Smooth muscle cell (in vitro differentiated cells): ENCODE results near the gene AUTS2. TPM values are rescaled to one million over a fixed set of nuclear protein-coding genes. Genes with fewer than 3 reads are reported as not detected.

Experiments used
- DNase-seq: peaks from one replicate; lab custom pipeline; 2025; ENCODE audit not compliant: unreplicated experiment; lab: John Stamatoyannopoulos, UW
- H2AFZ ChIP-seq: fragments of 200-600 bp; sonication (generic); 2 replicates; pipeline ENCODE4 v1.6.0; 2016; ENCODE audit warnings: antibody characterized with exemption, low read depth, mild to moderate bottlenecking
- H3F3A ChIP-seq: fragments of 200-600 bp; sonication (generic); 2 replicates; pipeline ENCODE4 v1.6.0; 2017; ENCODE audit warnings: antibody characterized with exemption, low read depth
- H3K27ac ChIP-seq: fragments of 200-600 bp; sonication (generic); 2 replicates; pipeline ENCODE4 v1.5.1; 2016; ENCODE audit warnings: low read depth, mild to moderate bottlenecking
- H3K27me3 ChIP-seq: fragments of 200-600 bp; sonication (generic); 2 replicates; pipeline ENCODE4 v1.6.1; 2016; ENCODE audit warnings: low read depth, mild to moderate bottlenecking
- H3K36me3 ChIP-seq: fragments of 200-600 bp; sonication (generic); 2 replicates; pipeline ENCODE4 v1.5.1; 2016; ENCODE audit warnings: low read depth
- H3K4me1 ChIP-seq: fragments of 200-600 bp; sonication (generic); 2 replicates; pipeline ENCODE4 v1.5.1; 2016; ENCODE audit warnings: low read depth
- H3K4me2 ChIP-seq: fragments of 200-600 bp; sonication (generic); 2 replicates; pipeline ENCODE4 v1.6.0; 2016; ENCODE audit warnings: mild to moderate bottlenecking
- H3K4me3 ChIP-seq: fragments of 200-600 bp; sonication (generic); 2 replicates; pipeline ENCODE4 v1.5.1; 2016; ENCODE audit warnings: mild to moderate bottlenecking
- H3K79me2 ChIP-seq: fragments of 200-600 bp; sonication (generic); 2 replicates; pipeline ENCODE4 v1.6.0; 2016; ENCODE audit warnings: low read depth, mild to moderate bottlenecking
- H3K9ac ChIP-seq: fragments of 200-600 bp; sonication (generic); 2 replicates; pipeline ENCODE4 v1.6.0; 2016; ENCODE audit warnings: low read depth
- H3K9me3 ChIP-seq: fragments of 200-600 bp; sonication (generic); replicated peaks from 2 replicates; pipeline ENCODE4 v1.5.1; 2016; ENCODE audit warnings: low read depth
- H4K20me1 ChIP-seq: fragments of 200-600 bp; sonication (generic); 2 replicates; pipeline ENCODE4 v1.6.0; 2016; ENCODE audit warnings: low read depth
- WGBS: methylation state at CpG from one replicate; pipeline ENCODE4 v1.1.7; 2016; ENCODE audit warnings: low lambda C conversion rate; 5-methylcytosine and 5-hydroxymethylcytosine counted together
- polyA plus RNA-seq: library from polyadenylated mRNA; unstranded; fragments of >200 nt; fragmentation: Nextera tagmentation; extraction: Ambion mirVana; gene quantifications from 2 replicates; pipeline ENCODE4 v1.2.1, GENCODE V29; 2016
- total RNA-seq: library from RNA; depleted of rRNA; stranded (reverse); fragments of >200 nt; gene quantifications from 2 replicates; pipeline ENCODE4 v1.2.3, GENCODE V29; 2014
- TF ChIP-seq, protein P1 (sequence below): fragments of 200-600 bp; sonication (generic); IDR thresholded peaks from 2 replicates; pipeline ENCODE4 v1.5.1; 2017; ENCODE audit warnings: borderline replicate concordance, mild to moderate bottlenecking, antibody characterized with exemption; ENCODE audit not compliant: insufficient read depth, poor library complexity, severe bottlenecking

The AUTS2 gene
- total and polyA plus RNA-seq, 2 experiments from 2014 or later, result 6.5 to 8.6 TPM

DNA sequence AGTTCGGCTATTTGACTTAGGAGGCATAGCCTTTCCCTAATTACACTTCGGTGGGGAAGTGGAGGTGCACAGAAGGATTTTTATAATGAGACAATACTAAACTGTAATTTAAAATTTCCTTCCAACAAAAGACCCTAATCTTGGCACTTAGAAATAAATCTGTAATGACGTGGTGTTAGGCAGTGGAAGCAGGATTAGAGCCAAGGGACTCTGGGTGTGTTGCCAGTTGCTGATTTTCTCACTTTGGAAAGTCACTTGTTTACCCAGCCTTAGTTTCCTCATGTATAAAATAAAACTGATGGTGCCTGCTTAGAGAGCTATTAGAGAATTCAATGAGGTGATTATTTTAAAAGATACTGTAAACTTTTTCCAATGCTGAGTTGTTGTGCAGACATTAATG is 287.2 kb downstream of the AUTS2 start:
- H3K9me3 ChIP-seq, result no peaks in the 10 kb centered on the region
- no peak overlapping the region for H3K4me2 ChIP-seq
- peaks cover 7% of the 10 kb centered on the region for H3K4me1 ChIP-seq
- H3K27me3 ChIP-seq, result peaks cover 5% of the 10 kb centered on the region
- H3F3A ChIP-seq, result no peaks in the 10 kb centered on the region
- WGBS, result 97% methylated on average over 3 of the region's 3 CpGs
- no peak overlapping the region for H3K27ac ChIP-seq
- TF ChIP-seq, protein P1, sequence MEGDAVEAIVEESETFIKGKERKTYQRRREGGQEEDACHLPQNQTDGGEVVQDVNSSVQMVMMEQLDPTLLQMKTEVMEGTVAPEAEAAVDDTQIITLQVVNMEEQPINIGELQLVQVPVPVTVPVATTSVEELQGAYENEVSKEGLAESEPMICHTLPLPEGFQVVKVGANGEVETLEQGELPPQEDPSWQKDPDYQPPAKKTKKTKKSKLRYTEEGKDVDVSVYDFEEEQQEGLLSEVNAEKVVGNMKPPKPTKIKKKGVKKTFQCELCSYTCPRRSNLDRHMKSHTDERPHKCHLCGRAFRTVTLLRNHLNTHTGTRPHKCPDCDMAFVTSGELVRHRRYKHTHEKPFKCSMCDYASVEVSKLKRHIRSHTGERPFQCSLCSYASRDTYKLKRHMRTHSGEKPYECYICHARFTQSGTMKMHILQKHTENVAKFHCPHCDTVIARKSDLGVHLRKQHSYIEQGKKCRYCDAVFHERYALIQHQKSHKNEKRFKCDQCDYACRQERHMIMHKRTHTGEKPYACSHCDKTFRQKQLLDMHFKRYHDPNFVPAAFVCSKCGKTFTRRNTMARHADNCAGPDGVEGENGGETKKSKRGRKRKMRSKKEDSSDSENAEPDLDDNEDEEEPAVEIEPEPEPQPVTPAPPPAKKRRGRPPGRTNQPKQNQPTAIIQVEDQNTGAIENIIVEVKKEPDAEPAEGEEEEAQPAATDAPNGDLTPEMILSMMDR, result no peak
- no peaks in the 10 kb centered on the region for H3K36me3 ChIP-seq
- H3K9ac ChIP-seq, result no peak overlapping the region
- DNase-seq, result no peak
- H2AFZ ChIP-seq, result no peak overlapping the region
- H3K4me3 ChIP-seq, result no peak overlapping the region
- peaks cover 21% of the 10 kb centered on the region for H4K20me1 ChIP-seq
- no peaks in the 10 kb centered on the region for H3K79me2 ChIP-seq

DNA sequence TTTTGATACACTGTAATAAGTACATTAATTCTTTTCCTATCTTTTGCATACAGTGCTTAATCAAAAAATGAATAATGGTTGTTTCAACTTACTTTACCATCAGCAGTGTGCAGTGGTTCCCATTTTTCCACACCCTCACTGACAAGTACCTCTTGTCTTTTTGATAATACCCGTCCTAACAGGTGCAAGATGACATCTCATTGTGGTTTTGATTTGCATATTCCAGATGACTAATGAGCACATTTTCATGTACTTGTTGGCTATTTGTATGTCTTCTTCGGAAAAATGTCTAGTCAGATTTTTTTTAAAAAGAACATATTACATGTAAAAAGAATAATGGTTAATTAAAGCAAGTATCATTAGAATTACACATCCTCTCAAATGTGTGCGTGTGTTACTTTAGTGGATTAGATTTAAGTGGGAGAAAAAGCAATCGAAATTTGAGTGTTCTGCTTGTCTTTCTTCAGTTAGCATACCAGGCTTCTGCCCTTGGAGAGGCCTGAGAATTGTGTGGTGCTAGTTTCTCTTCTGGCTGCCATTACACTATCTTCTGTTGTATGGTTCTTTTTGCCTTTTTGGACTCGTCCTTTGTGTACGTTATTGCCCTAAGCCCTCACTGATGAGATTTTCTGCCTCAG is 291.2 kb downstream of the AUTS2 start:
- Histone ChIP-seq H3K27ac (no peak overlapping the region), H3K27me3 (peaks cover 2% of the 10 kb centered on the region), H2AFZ (no peak overlapping the region), H3K9ac (no peak overlapping the region), H3K4me1 (peaks cover 7% of the 10 kb centered on the region), H3K36me3 (no peaks in the 10 kb centered on the region), H3K79me2 (no peaks in the 10 kb centered on the region), H3F3A (no peaks in the 10 kb centered on the region), H3K4me3 (no peak overlapping the region), H3K4me2 (no peak overlapping the region), H4K20me1 (peaks cover 20% of the 10 kb centered on the region), H3K9me3 (no peaks in the 10 kb centered on the region)
- TF ChIP-seq, protein P1, result no peak
- WGBS, result 88% methylated on average over 6 of the region's 6 CpGs
- no peak for DNase-seq

DNA sequence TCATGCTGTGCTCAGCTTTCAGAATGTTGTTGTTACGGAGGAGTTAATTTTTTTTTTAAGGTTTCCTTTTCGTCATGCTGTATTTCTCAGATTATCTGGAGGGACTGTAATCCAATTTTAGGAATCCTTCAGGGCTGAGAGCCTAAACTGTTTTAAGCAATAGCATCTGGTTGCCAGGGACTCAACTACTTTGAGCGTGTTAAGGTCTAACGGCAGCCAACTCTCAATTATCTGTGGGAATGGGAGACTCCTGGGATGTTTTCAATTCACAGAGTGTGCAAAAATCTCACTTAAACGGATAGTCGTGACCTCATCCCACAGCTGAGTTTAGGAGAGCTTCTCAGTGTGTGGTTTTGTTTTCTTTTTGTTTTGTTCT is 291.7 kb downstream of the AUTS2 start:
- no peaks in the 10 kb centered on the region for H3K27me3 ChIP-seq
- H3K36me3 ChIP-seq, result no peaks in the 10 kb centered on the region
- no peak overlapping the region for H3K9ac ChIP-seq
- H3F3A ChIP-seq, result no peaks in the 10 kb centered on the region
- TF ChIP-seq, protein P1, result no peak
- no peaks in the 10 kb centered on the region for H3K79me2 ChIP-seq
- H2AFZ ChIP-seq, result no peak overlapping the region
- peaks cover 7% of the 10 kb centered on the region for H3K4me1 ChIP-seq
- no peaks in the 10 kb centered on the region for H3K9me3 ChIP-seq
- H4K20me1 ChIP-seq, result peaks cover 17% of the 10 kb centered on the region
- 86% methylated on average over 6 of the region's 6 CpGs for WGBS
- H3K4me2 ChIP-seq, result no peak overlapping the region
- no peak for DNase-seq
- no peak overlapping the region for H3K4me3 ChIP-seq
- no peak overlapping the region for H3K27ac ChIP-seq

DNA sequence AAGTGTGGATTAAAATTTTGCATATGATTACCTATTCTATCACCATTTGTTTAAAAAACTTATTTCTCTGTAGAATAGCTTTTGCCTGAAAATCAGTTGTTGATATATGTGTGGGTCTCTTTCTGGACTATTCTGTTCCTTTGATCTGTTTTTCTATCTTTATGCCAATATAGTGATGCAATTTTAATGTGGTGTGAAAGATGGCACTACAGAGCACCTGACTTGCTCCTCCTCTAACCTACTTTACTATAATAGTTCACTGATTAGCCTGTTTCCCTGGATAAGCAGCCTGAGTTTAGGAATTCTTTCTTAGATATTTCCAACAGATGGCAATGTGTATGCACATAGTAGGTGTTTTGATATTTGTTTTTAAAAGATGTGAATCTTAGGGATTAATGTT is 294.5 kb downstream of the AUTS2 start:
- H3K9ac ChIP-seq, result no peak overlapping the region
- H3F3A ChIP-seq, result no peaks in the 10 kb centered on the region
- TF ChIP-seq, protein P1, result no peak
- no peaks in the 10 kb centered on the region for H3K27me3 ChIP-seq
- no peaks in the 10 kb centered on the region for H3K36me3 ChIP-seq
- no peaks in the 10 kb centered on the region for H3K79me2 ChIP-seq
- H4K20me1 ChIP-seq, result peaks cover 16% of the 10 kb centered on the region
- no peak overlapping the region for H2AFZ ChIP-seq
- no peak overlapping the region for H3K4me3 ChIP-seq
- no peak overlapping the region for H3K4me2 ChIP-seq
- no peaks in the 10 kb centered on the region for H3K9me3 ChIP-seq
- H3K27ac ChIP-seq, result no peak overlapping the region
- peaks cover 7% of the 10 kb centered on the region for H3K4me1 ChIP-seq
- DNase-seq, result no peak
